CD4-positive, alpha-beta T cell treated with Interleukin-6 at 100 ng/mL for 8 hours (primary cell): ENCODE data around the gene FYTTD1.

Experiments used
- DNase-seq: peaks from one replicate; pipeline ENCODE4 v3.0.0-alpha.2; 2020; ENCODE audit warnings: mixed read lengths, low spot score

FYTTD1 gene

GRCh38 chr3:197836244-197836643, 86.6 kb downstream of the FYTTD1 start:
- DNase-seq = no peak
